Activated T-cell treated with anti-CD3 and anti-CD28 coated beads for 4 hours (primary cell): Measurements from ENCODE around the gene ZNF317.
"Not testable (repeated sequence)": the region's sequence is repeated elsewhere in the genome, so short reads cannot be mapped to it uniquely, and the experiment has no call there.

ENCODE experiments used
- DNase-seq: peaks from one replicate; pipeline ENCODE4 v3.0.0-alpha.2; 2020

Gene ZNF317

GRCh38 chr19:9178901-9179300 lies 38.7 kb downstream of the ZNF317 start, which contains the start of gene OR7D2:
Gene OR7D2, plus strand, starts transcription at chr19:9178979. Its CDS starts 6,803 bp downstream, at chr19:9185782.
- no peak for DNase-seq

GRCh38 chr19:9183000-9183399 lies 42.8 kb downstream of the ZNF317 start:
- no peak for DNase-seq

- no peak for DNase-seq
Measured at GRCh38 chr19:9187191-9187590, 47.0 kb downstream of the ZNF317 start.

- DNase-seq: no peak
Measured at GRCh38 chr19:9189535-9189934, 49.3 kb downstream of the ZNF317 start.

GRCh38 chr19:9198044-9198443 lies 57.8 kb downstream of the ZNF317 start:
- DNase-seq: not testable (repeated sequence)

- DNase-seq: peak; percentile 56
Measured at GRCh38 chr19:9205501-9206113, 65.4 kb downstream of the ZNF317 start.
